Parathyroid adenoma (tissue), 2 donors: Measurements from ENCODE around the gene TBC1D22A.

Experiments
- H2AFZ ChIP-seq: fragments of 300-600 bp; sonication (generic); one replicate; pipeline ENCODE4 v1.7.0; 2017; ENCODE audit warnings: antibody characterized with exemption, mild to moderate bottlenecking
- H3K27ac ChIP-seq: fragments of 300-600 bp; sonication (generic); one replicate; pipeline ENCODE4 v1.7.0; 2017
- H3K27me3 ChIP-seq: fragments of 300-600 bp; sonication (generic); one replicate; pipeline ENCODE4 v1.7.0; 2017; ENCODE audit warnings: low read length; ENCODE audit not compliant: control insufficient read depth, insufficient read depth
- H3K36me3 ChIP-seq: fragments of 300-600 bp; sonication (generic); one replicate; pipeline ENCODE4 v1.7.0; 2017; ENCODE audit warnings: low read length; ENCODE audit not compliant: control insufficient read depth, insufficient read depth
- H3K4me1 ChIP-seq: fragments of 300-600 bp; sonication (generic); one replicate; pipeline ENCODE4 v1.7.0; 2017; ENCODE audit warnings: control low read depth
- H3K4me2 ChIP-seq: fragments of 300-600 bp; sonication (generic); one replicate; pipeline ENCODE4 v1.7.0; 2017; ENCODE audit warnings: low read length
- H3K4me3 ChIP-seq: fragments of 300-600 bp; sonication (generic); one replicate; pipeline ENCODE4 v1.7.0; 2017; ENCODE audit warnings: low read depth, low read length
- H3K79me2 ChIP-seq: fragments of 300-600 bp; sonication (generic); one replicate; pipeline ENCODE4 v1.7.0; 2017; ENCODE audit warnings: control low read depth
- H3K9ac ChIP-seq: fragments of 300-600 bp; sonication (generic); one replicate; pipeline ENCODE4 v1.7.0; 2017; ENCODE audit warnings: mild to moderate bottlenecking
- H3K9me3 ChIP-seq: fragments of 300-600 bp; sonication (generic); one replicate; pipeline ENCODE4 v1.7.0; 2017; ENCODE audit warnings: low read length; ENCODE audit not compliant: control insufficient read depth
- CTCF ChIP-seq: fragments of 300-600 bp; sonication (generic); IDR thresholded peaks from one replicate; pipeline ENCODE4 v1.7.0; 2017; ENCODE audit warnings: antibody characterized with exemption, mild to moderate bottlenecking
- donor health status: primary hyperparathyroidism.

The TBC1D22A gene

GRCh38 chr22:46846150-46846831 is 83.8 kb downstream of the TBC1D22A start:
- H3K36me3 ChIP-seq: no peaks in the 10 kb centered on the region
- H3K4me3 ChIP-seq: no peak overlapping the region
- no peaks in the 10 kb centered on the region for H3K79me2 ChIP-seq
- no peak overlapping the region for H2AFZ ChIP-seq
- no peaks in the 10 kb centered on the region for H3K4me1 ChIP-seq
- no peak for TF ChIP-seq CTCF
- H3K4me2 ChIP-seq: no peak overlapping the region
- H3K27me3 ChIP-seq: no peaks in the 10 kb centered on the region
- no peak overlapping the region for H3K9ac ChIP-seq
- H3K27ac ChIP-seq: no peak overlapping the region
- no peaks in the 10 kb centered on the region for H3K9me3 ChIP-seq

- Histone ChIP-seq H3K36me3 (no peaks in the 10 kb centered on the region), H3K4me2 (no peak overlapping the region), H3K9ac (no peak overlapping the region), H3K9me3 (no peaks in the 10 kb centered on the region), H3K27me3 (no peaks in the 10 kb centered on the region), H3K4me3 (no peak overlapping the region), H2AFZ (no peak overlapping the region), H3K79me2 (no peaks in the 10 kb centered on the region), H3K27ac (no peak overlapping the region), H3K4me1 (no peaks in the 10 kb centered on the region)
- TF ChIP-seq CTCF: no peak
Observed at GRCh38 chr22:46846832-46847355, 84.4 kb downstream of the TBC1D22A start.

GRCh38 chr22:46848197-46848596 is 85.7 kb downstream of the TBC1D22A start:
- Histone ChIP-seq H3K9ac (no peak overlapping the region), H3K4me3 (no peak overlapping the region), H3K36me3 (no peaks in the 10 kb centered on the region), H3K4me1 (no peaks in the 10 kb centered on the region), H3K9me3 (no peaks in the 10 kb centered on the region), H2AFZ (no peak overlapping the region), H3K27me3 (no peaks in the 10 kb centered on the region), H3K79me2 (peaks cover 3% of the 10 kb centered on the region), H3K27ac (no peak overlapping the region), H3K4me2 (no peak overlapping the region)
- TF ChIP-seq CTCF: no peak

GRCh38 chr22:46849101-46849500 is 86.7 kb downstream of the TBC1D22A start:
- Histone ChIP-seq H2AFZ (no peak overlapping the region), H3K9me3 (no peaks in the 10 kb centered on the region)

More at GRCh38 chr22:46849101-46849500, 86.7 kb downstream of the TBC1D22A start:
- H3K4me1 ChIP-seq: no peaks in the 10 kb centered on the region
- H3K4me2 ChIP-seq: no peak overlapping the region
- no peak overlapping the region for H3K9ac ChIP-seq
- H3K27ac ChIP-seq: no peak overlapping the region
- peaks cover 5% of the 10 kb centered on the region for H3K79me2 ChIP-seq
- H3K4me3 ChIP-seq: no peak overlapping the region
- no peaks in the 10 kb centered on the region for H3K27me3 ChIP-seq
- H3K36me3 ChIP-seq: no peaks in the 10 kb centered on the region
- no peak for TF ChIP-seq CTCF
